Erythroblast (primary cell): ENCODE results near the gene AKR1D1.

Experiments
- GATA1 ChIP-seq: IDR thresholded peaks from 2 replicates; pipeline ENCODE4 v1.6.1; 2011; ENCODE audit warnings: low read depth, mild to moderate bottlenecking, control low read depth, low read length, moderate library complexity
- POLR2A ChIP-seq: IDR thresholded peaks from 2 replicates; pipeline ENCODE4 v1.6.1; 2011; ENCODE audit warnings: mild to moderate bottlenecking, low read length

- TF ChIP-seq POLR2A = no peak
- TF ChIP-seq GATA1 = no peak
Observed at GRCh38 chr7:138120140-138120827, 44.0 kb downstream of the AKR1D1 start.
